GM18498 (cell line): ENCODE results near the gene MLN.

ENCODE experiments used
- ATAC-seq: cut with Tn5 transposase; IDR thresholded peaks from one replicate; pipeline ENCODE4 v1.9.1; 2021; ENCODE audit warnings: mild to moderate bottlenecking, moderate library complexity; ENCODE audit not compliant: unreplicated experiment

The MLN gene

GRCh38 chr6:33774774-33775173 is 29.0 kb downstream of the MLN start:
- ATAC-seq, result no peak

DNA sequence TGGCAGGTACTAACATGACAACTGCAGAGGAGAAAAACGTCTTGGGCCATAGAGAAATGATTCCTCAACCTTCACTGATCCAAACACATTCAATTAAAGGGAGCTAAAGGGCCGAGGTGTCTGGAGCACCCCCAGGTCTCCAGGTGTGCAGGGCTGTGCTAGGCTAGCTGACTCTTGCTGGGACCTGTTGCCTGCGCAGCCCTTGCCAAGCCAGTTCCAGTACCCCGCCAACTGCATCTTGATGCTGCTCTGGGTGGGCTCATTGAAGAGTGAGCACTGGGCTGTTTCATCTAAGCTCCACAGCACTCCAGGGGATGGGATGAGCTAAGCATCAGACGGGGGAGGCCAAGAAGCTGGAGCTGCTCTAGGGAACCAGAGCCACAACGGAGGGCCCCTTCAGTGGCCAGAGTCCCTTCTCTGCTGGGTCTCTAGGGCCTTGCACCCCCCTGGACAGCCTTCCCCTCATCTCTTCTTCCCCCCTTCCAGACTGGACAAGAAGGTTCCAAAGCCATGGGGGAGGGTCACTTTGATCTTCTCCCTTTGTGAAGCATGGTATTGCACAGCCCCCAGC is 30.8 kb downstream of the MLN start:
- ATAC-seq, result no peak

- no peak for ATAC-seq
These were observed 31.5 kb downstream of the MLN start for GRCh38 chr6:33772082-33772830.

DNA sequence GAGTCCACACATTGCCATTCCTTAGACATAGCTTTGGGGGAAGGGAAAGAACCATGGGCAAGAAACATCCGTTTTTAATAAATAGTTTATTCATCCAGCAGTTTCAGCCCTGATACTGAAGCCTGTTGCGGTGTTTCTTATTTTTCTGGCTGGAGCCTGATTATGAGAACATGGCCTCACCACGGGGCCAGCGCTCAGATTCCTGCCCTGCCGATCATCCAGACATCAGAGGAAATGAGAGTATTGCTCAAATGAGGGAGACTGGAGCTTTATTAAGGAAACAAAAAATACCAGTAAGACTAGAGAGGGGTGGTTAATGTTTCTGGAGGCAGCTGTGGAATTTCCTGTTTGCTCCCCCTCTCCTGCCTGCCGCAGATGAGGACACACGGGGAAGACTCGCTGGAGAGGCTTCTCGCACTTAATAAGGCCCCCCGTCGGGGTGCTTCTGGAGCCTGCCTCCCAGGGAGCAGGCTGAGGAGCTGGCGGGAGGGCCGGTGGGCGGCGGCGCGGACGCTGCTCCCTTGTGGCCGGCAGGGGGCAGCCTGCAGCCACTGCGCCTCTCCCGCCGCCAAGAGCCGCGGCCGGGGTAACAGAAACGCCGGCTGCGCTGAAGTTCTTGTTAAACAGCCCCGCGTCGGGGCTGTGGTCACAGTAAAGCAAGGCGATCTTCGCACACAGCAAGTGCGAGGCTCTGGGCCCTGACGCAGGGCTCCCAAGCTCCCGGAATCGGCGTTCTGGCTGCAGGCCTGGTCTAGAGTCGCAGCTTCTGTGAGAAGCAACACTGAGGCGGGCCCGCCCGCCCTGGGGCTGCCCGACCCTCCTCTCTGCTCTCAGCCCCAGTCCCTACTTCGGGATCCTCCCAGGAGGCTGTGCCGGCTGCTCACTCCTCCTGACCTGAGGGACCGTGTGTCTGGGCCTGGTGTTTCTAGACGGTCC is 32.4 kb downstream of the MLN start:
- no peak for ATAC-seq

DNA sequence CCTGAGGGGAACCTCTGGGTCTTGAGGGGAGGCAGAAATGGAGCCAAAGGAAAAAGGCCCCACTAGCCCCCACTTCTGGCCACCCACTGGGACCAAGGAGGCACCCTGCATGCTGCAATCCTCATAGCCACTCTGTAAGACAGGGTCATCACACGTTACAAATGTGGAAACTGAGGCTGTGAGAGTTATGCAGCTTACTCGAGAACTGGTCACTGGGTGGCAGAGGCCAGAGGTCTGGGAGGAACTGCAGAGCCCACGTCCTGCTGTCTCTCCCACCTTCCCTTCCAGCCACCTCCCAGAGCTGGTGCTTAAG is 33.0 kb downstream of the MLN start:
- no peak for ATAC-seq

DNA sequence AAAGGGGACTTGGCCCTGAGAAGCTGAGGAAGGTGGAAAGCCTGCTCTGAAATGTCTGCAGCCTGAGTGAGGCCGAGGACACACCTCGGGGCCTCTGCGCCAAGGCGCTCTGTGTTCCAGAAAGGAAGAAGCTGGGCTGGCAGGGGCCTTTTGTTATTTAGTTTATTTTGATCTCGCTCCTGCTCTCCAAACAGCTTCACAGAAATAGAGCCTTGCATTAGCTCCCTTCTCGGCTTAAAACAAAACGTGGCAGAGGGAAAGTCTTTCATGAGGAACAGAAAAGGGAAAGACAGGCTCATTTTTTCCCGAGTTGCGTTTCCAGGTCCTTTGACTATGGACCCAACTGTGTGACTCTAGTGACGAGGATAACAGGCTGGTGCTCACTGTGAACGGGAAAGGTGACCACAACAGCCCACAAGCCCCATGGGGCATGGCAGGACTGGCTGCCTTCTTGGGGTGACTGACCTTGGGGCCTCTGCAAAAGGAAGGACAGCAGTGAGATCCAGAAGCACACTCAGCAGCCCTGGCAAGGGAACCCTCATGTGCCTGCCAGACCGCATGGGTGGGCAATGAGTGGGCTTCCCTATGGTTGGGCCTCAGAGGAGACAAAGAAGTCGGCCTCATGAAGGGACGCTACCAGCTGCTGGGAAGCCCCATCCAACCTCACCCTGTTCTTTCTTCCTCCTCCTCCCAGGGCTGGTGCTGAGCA is 33.5 kb downstream of the MLN start:
- no peak for ATAC-seq

DNA sequence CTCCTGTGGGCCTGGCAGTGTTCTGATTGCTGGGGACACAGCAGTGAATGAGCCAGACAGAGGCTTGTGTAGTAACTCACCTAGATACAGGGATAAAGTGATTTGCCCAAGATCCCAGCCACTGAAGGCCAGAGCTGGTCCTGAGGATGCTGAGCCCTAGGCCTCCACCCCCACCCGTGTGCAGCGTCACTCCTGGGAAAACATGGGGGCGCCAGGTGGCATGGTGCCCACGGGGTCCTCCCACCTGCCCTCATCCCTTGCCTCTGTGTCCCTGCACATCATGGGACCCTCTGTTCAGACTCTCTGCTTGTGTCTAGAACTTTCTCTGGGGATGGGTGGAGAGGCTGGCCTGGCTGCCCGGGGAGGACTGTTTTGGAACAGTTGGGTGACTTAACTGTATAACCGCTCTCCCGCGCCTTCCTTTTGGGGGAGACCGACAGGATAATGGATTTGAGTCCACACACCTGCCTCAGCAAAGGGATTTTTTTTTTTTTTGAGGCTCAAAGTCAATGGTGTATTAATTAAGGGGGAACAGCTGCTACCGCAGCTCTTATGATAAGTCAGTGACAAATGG is 34.5 kb downstream of the MLN start:
- ATAC-seq, result no peak

- no peak for ATAC-seq
These were observed 35.1 kb downstream of the MLN start for GRCh38 chr6:33768644-33769120.

- no peak for ATAC-seq
These were observed 36.6 kb downstream of the MLN start for GRCh38 chr6:33766921-33767907.

GRCh38 chr6:33765368-33765767 is 38.4 kb downstream of the MLN start:
- no peak for ATAC-seq

DNA sequence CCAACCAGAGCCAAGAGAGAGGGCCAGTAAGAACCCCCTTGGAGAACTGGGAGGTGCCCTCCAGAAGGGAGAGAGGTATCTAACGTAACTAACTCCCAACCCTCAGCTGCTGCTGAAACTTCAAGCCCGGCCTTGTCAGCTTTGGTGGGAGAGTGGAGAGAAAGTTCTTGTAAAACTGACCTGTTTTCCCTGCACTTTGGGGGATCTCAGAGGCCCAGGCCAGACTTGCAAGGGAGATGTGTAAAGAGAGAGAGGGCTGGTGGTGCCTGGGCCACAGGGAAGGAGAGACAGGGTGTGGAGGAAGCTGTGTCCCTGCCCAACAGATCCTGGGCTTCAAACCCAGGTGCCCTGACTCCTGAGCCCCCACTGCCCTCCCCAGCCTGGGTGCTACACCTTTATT is 39.8 kb downstream of the MLN start:
- ATAC-seq, result no peak

DNA sequence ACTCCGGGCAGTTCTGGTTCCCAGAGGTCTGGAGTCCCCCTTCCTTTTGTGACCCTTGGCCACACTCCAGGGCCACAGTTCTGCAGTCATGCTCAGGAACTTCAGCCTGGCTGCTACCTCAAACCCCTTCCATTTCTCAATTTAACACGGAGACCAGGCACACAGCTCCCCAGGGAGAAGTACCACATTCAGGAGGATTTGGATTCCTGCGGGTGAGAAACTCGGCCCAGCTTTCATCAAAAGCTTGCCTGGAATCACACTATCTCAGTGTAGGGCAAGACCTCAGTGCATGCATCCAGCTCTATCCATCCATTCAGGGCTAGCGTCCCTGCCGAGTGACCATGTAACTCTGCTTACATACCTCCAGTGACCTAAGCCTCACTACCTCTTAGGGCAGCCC is 40.3 kb downstream of the MLN start:
- no peak for ATAC-seq

- no peak for ATAC-seq
These were observed 41.1 kb downstream of the MLN start for GRCh38 chr6:33762713-33763112.

DNA sequence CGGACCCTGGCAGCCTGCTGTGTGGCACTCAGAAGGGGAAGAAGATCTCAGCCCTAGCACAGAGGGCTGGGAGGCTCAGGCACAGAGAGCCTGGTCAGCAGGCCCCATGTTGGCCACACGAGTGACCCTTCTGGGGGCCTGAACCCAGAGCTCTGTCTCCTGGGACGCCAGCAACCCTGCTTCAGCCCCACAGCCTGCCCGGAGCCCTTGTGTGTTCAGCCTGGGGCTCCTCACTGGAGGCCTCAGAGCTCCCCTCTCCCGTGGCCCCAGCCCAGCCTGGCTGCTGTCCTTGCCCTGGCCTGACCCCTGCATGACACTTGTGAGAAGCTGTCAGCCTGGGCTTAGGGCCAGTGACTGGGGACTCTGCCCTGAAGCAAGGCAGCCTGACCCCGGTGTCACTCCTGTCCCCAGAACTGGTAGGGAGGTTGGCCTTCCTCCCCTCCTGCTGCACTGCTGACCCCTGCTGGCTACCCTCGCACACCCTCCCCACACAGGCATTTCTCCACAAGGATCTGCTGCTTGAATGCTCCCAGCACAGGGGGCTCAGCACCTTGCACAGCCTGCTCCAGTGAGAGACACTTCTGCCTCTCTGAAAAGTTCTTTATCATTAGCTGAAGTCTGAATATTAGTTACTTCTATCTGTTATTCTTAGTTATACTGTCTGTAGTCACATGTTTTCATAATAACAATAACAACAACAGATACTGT is 41.7 kb downstream of the MLN start:
- ATAC-seq, result no peak

- ATAC-seq, result no peak
These were observed 42.3 kb downstream of the MLN start for GRCh38 chr6:33761581-33761921.

GRCh38 chr6:33759887-33760629 is 43.7 kb downstream of the MLN start:
- no peak for ATAC-seq

- ATAC-seq, result no peak
These were observed 45.0 kb downstream of the MLN start for GRCh38 chr6:33758815-33759216.

DNA sequence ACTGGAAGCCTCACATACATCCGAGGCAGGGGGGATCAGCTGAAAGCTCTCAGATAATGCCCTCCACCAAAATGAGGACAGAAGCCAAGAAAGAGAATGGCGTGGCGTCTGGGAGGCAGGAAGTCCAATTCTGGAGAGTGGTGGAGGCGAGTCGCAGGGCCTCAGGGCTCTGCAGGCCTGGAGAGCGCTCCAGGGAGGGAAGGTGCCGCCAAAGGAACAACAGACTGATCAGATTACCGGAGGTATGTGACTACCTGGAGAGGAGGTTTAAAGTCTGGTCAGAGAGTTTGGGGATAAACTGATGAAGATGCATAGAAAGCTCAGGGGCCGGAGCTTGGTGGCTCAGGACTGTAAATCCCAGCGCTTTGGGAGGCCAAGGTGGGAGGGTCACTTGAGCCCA is 45.9 kb downstream of the MLN start:
- no peak for ATAC-seq
